ENCODE measurements around the gene LSM7.

LSM7 gene

DNA sequence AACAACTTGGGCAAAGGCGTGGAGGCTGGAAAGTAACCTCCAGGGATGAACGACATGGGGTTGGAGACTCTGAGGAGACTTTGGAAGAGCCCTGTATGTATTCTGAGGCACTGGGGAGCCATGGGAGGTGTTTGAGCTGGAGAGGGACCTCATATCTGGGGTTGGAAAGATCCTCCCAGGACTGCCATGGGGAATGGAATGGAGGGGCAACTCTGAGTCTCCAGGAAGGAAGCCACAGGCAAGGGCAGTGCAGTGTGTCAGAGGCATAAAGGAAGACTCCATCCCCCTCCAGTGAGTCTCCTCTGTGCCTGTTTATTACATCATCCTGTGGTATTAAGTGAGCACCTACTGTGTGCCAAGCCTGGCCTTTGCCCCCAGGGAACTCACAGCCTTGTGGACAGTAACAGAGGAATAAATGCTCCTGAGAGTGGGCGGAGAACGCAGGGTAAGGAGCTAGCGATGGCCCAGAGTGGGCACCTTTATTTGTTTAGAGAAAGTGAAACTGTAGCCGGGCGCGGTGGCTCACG, 54.1 kb downstream of the LSM7 start:
- Mint-ChIP-seq H3K36me3 (ENCODE audit: low read depth) (peaks cover 27% of the 10 kb centered on the region), H3K4me3 (peak overlapping the region; percentile 77), H3K27ac (peak overlapping the region; percentile 68), H3K4me1 (peaks cover 36% of the 10 kb centered on the region), H3K27me3 (ENCODE audit: low read depth, poor library complexity) (peaks cover 12% of the 10 kb centered on the region), H3K9me3 (no peaks in the 10 kb centered on the region)
- DNase-seq, result no peak
- TF ChIP-seq, protein P1, sequence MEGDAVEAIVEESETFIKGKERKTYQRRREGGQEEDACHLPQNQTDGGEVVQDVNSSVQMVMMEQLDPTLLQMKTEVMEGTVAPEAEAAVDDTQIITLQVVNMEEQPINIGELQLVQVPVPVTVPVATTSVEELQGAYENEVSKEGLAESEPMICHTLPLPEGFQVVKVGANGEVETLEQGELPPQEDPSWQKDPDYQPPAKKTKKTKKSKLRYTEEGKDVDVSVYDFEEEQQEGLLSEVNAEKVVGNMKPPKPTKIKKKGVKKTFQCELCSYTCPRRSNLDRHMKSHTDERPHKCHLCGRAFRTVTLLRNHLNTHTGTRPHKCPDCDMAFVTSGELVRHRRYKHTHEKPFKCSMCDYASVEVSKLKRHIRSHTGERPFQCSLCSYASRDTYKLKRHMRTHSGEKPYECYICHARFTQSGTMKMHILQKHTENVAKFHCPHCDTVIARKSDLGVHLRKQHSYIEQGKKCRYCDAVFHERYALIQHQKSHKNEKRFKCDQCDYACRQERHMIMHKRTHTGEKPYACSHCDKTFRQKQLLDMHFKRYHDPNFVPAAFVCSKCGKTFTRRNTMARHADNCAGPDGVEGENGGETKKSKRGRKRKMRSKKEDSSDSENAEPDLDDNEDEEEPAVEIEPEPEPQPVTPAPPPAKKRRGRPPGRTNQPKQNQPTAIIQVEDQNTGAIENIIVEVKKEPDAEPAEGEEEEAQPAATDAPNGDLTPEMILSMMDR (IDR thresholded peaks at IDR 0.05), result no peak

DNA sequence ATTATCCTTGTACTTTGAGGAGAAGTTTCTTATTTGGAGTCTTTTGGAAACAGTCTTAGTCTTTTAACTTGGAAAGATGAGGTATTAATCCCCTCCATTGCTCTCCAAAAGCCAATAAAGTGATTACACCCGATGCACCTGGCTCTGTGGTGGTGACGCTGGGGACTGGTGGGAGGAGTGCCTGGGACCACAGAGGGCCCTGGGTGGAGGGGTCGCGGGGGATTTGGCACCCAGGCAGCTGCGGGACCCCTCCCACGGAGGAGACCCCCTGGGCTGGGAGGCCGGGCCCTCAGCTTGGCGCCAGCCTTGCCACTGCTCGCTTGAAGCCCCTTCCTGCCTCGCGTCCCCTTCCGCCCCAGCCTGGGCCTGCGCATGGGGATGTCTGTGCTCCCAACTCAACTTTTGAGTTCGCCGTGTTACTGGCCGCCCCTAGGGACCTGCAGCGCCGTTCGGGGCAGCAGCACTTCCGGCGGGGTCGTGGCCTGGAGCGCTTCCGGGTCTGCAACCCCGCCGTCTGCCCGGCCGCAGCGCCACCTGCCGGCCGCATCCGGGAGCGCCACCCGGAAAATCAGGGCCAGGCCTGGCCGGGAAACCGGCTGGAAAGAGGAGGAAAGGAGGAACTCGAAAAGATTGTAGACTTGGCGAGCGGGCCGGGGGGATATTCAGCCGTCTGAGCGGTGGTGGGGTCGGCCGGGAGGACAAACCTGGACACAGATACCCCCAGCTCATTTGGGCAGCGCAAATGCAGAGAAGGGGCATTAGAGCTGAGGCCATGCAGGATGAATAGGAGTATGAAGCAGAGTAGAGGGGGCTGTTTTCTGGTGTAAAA, 54.8 kb downstream of the LSM7 start:
- H3K27ac Mint-ChIP-seq, result peak overlapping the region; percentile 95
- peak; percentile 93 for DNase-seq

More for the DNA sequence above, 54.8 kb downstream of the LSM7 start:
- TF ChIP-seq, protein P1 (IDR thresholded peaks at IDR 0.05), result peak; percentile 96
- Mint-ChIP-seq H3K9me3 (no peaks in the 10 kb centered on the region), H3K4me1 (peaks cover 38% of the 10 kb centered on the region), H3K4me3 (peak overlapping the region; percentile 77), H3K36me3 (ENCODE audit: low read depth) (peaks cover 27% of the 10 kb centered on the region), H3K27me3 (ENCODE audit: low read depth, poor library complexity) (peaks cover 9% of the 10 kb centered on the region)

All from nephron progenitor cell (in vitro differentiated cells).